Neutrophil (primary cell): ENCODE results near the gene KRTAP12-4.
"Not testable (repeated sequence)": the region's sequence is repeated elsewhere in the genome, so short reads cannot be mapped to it uniquely, and the experiment has no call there.

Experiments
- H3K27ac ChIP-seq: fragments of 200-600 bp; sonication (generic); 2 replicates; pipeline ENCODE4 v1.5.1; 2016; ENCODE audit warnings: mild to moderate bottlenecking, moderate library complexity
- H3K27me3 ChIP-seq: fragments of 200-600 bp; sonication (generic); 2 replicates; pipeline ENCODE4 v1.6.0; 2016; ENCODE audit warnings: mild to moderate bottlenecking
- H3K36me3 ChIP-seq: fragments of 200-600 bp; sonication (generic); 2 replicates; pipeline ENCODE4 v1.5.1; 2017
- H3K4me1 ChIP-seq, 2 experiments: fragments of 200-600 bp in 1 of 2; sonication (generic) in 1 of 2; 1 replicate in 1 of 2; 2 replicates in 1 of 2; pipeline versions ENCODE4 v1.5.1 to v1.6.1; 2013 to 2016; ENCODE audit warnings: low read depth in 1 of 2, low read length in 1 of 2, mild to moderate bottlenecking in 1 of 2, moderate library complexity in 1 of 2; ENCODE audit not compliant: control insufficient read depth in 1 of 2, insufficient read depth in 1 of 2
- H3K4me3 ChIP-seq, 2 experiments: fragments of 200-600 bp in 1 of 2; sonication (generic) in 1 of 2; 1 replicate in 1 of 2; 2 replicates in 1 of 2; pipeline ENCODE4 v1.5.1; 2013 to 2016; ENCODE audit warnings: low read depth in 1 of 2, low read length in 1 of 2, mild to moderate bottlenecking in 1 of 2, moderate library complexity in 1 of 2
- H3K9me3 ChIP-seq: fragments of 200-600 bp; sonication (generic); 2 replicates; pipeline ENCODE4 v1.5.1; 2016
- TF ChIP-seq, protein P1 (sequence below): fragments of 200-600 bp; sonication (generic); IDR thresholded peaks from 2 replicates; pipeline ENCODE4 v1.5.1; 2016; ENCODE audit warnings: antibody characterized with exemption

KRTAP12-4 gene

DNA sequence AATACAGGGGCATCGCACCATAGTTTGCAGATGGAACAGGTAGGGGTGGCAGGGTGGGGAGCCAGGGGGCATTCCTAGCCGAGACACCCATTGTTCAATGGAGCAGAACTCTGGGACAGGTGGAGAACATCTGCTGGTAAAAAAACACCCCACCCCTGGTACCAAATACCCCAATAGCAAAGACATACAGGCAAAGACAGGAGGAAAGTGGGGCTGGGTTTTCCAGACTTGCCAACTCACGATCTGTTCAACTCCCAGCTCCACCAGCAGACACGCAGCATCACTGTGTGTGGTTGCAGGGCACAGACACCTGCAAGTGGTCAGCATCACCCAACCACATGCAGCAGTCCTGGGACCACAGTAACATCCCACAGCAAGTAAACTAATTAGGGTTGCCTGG lies 42.9 kb downstream of the KRTAP12-4 start:
- Histone ChIP-seq H3K27me3 (peaks cover 3% of the 10 kb centered on the region), H3K4me3 (no peak overlapping the region), H3K4me1 (peaks cover 0 to under 1% of the 10 kb centered on the region in 2 experiments), H3K9me3 (no peaks in the 10 kb centered on the region), H3K36me3 (no peaks in the 10 kb centered on the region), H3K27ac (no peak overlapping the region)
- TF ChIP-seq, protein P1, sequence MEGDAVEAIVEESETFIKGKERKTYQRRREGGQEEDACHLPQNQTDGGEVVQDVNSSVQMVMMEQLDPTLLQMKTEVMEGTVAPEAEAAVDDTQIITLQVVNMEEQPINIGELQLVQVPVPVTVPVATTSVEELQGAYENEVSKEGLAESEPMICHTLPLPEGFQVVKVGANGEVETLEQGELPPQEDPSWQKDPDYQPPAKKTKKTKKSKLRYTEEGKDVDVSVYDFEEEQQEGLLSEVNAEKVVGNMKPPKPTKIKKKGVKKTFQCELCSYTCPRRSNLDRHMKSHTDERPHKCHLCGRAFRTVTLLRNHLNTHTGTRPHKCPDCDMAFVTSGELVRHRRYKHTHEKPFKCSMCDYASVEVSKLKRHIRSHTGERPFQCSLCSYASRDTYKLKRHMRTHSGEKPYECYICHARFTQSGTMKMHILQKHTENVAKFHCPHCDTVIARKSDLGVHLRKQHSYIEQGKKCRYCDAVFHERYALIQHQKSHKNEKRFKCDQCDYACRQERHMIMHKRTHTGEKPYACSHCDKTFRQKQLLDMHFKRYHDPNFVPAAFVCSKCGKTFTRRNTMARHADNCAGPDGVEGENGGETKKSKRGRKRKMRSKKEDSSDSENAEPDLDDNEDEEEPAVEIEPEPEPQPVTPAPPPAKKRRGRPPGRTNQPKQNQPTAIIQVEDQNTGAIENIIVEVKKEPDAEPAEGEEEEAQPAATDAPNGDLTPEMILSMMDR, result no peak

DNA sequence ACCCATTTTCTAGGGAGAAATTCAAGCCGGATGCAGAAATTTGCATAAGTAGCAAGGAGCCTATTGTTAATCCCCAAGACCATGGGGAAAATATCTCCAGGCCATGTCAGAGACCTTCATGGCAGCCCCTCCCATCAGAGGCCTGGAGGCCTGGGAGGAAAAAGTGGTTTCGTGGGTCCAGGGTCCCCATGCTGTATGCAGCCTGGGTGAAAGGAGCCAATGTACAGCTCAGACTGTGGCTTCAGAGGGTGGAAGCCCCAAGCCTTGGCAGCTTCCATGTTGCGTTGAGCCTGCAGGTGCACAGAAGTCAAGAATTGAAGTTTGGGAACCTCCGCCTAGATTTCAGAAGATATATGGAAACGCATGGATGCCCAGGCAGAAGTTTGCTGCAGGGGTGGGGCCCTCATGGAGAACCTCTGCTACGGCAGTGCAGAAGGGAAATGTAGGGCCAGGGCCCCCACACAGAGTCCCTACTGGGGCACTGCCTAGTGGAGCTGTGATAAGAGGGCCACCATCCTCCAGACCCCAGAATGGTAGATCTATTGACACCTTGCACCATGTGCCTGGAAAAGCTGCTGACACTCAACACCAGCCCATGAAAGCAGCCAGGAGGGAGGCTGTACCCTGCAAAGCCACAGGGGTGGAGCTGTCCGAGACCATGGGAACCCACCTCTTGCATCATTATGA lies 44.2 kb downstream of the KRTAP12-4 start:
- not testable (repeated sequence) for H3K27ac ChIP-seq, H3K9me3 ChIP-seq, H3K27me3 ChIP-seq, H3K4me3 ChIP-seq, H3K4me1 ChIP-seq, H3K36me3 ChIP-seq

DNA sequence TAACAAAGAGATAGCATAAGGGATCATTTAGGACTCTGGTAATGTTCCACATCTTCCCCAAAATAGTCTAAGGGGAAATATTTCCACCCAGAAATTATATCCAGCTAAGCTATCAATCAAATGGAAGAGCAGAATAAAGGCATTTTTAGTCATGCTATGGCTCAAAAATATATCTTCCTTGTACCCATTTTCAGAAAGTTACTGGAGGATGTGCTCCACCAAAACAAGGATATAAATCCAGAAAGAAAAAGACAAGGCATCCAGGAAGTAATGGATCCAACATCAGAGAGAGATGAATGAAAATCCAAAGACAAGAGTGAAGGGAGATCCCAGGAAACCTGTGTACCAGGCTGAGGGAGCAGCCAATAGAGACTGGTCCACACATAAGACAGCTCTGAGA lies 45.3 kb downstream of the KRTAP12-4 start:
- H3K27ac ChIP-seq, result no peak overlapping the region
- no peak overlapping the region for H3K4me3 ChIP-seq
- no peaks in the 10 kb centered on the region for H3K9me3 ChIP-seq
- no peaks in the 10 kb centered on the region for H3K36me3 ChIP-seq
- peaks cover 6% of the 10 kb centered on the region for H3K27me3 ChIP-seq
- H3K4me1 ChIP-seq, result no peaks in the 10 kb centered on the region
- TF ChIP-seq, protein P1, result no peak

GRCh38 chr21:44606495-44606894 lies 48.0 kb downstream of the KRTAP12-4 start:
- Histone ChIP-seq H3K27me3 (peaks cover 15% of the 10 kb centered on the region), H3K9me3 (no peaks in the 10 kb centered on the region), H3K4me3 (no peak overlapping the region), H3K36me3 (no peaks in the 10 kb centered on the region), H3K4me1 (no peaks in the 10 kb centered on the region), H3K27ac (no peak overlapping the region)
- TF ChIP-seq, protein P1, result no peak
